HG02610 (cell line): Measurements from ENCODE around the gene EPHB1.

Experiments used
- ATAC-seq: cut with Tn5 transposase; IDR thresholded peaks from one replicate; pipeline ENCODE4 v1.9.1; 2021; ENCODE audit warnings: mild to moderate bottlenecking, moderate library complexity; ENCODE audit not compliant: unreplicated experiment

EPHB1 gene

GRCh38 chr3:134840459-134840858 lies 45.4 kb downstream of the EPHB1 start:
- no peak for ATAC-seq

- no peak for ATAC-seq
Measured at GRCh38 chr3:134846084-134846483, 51.0 kb downstream of the EPHB1 start.

DNA sequence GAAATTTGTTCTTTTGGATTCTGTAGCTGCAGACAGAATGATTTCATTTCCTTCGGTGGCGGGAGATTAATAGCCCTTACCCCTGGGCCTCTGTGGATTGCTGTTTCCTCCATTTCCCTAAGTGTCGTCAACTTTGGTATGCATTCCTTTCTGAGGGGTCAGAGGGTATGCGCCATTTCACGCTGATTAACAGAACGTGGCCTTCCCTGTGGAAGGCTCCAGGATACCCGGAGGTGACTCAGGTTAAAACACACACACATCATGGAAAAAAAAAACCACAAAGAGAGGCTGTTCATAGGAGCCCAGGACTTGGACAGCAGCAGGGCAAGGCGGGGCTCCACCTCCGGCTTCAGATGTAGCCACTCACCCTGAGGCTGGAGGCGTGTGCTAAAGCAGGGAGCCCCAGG lies 51.9 kb downstream of the EPHB1 start:
- ATAC-seq = no peak

DNA sequence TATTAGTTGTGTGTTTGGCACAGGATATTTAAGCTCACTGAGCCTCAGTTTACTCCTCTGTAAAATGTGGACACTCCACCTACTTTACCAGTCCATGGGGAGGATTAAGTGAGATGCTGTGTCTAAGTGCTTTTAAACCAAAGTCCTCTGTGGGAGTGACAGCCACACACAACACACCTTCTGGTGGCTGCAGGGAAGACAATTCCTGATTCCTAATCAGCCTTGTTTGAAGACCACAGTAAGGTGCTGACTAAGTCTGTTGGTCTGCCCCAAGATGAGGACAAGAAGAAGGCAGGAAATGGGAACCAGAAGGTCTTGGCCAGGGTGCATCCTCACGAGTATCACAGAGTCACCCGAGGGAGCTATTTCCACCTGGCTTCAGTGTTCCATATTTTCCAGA lies 52.3 kb downstream of the EPHB1 start:
- no peak for ATAC-seq

- ATAC-seq = no peak
Measured at GRCh38 chr3:134849561-134849960, 54.5 kb downstream of the EPHB1 start.

DNA sequence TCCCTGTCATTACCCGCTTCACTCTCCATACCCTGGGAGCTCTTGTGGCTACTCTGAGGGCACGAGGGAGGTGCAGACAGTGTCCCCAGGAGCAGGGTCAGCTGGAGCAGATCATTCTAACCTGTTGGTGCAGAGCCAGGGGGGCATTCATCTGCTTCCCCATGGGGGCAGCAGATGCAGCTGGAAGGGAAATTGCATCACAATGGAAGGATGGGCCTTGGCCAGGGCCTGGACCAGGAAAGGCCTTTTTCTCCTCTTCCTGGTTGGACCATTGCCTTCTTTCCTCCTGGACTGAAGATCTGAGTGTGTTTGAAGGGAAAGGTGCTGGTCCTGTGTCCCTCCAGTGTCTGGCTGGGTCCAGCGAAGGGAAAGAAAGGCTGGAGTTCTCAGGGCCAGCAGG lies 55.7 kb downstream of the EPHB1 start:
- ATAC-seq = no peak

DNA sequence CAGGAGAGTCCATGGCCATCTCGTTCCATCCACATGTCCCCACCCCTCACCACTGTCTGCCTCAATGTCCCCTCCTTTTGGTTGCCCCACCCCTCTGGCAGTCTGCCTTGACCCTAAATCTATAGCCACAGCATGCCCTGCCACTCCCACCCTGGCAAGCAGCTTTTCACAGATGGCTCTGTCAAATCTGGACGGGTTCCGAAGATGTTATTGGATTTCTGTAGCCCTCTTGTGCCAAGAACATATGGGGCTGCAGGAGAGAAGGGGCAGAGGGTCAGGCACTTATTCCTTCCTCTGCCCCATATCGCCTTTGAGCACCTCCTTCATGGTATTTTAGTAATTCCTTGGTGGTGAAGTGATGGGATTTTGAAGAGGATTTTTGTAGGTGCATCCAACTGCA lies 57.1 kb downstream of the EPHB1 start:
- no peak for ATAC-seq

DNA sequence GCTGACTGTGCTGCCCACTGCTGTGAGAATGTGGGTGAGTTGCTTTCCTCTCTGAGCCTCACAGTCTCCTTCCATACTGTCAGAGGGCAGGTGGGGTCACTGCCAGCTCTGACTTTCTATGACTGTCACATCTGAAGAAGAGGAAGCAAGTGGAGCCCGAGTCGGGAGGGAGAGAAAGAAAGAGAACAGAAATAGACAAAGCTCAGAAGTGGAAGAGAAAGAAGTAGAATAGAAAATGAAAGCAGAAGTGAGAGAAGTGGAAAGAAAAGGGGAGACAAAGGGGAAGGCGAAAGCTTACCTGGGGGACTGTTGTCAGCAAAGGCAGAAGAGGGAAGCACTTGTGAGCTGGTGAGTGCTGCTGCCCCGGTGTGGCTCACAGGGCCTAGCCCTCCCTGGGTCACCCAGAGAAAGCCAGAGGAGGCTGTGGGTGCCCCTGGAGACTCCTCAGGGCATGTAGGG lies 57.9 kb downstream of the EPHB1 start:
- peak; percentile 97 for ATAC-seq

GRCh38 chr3:134854254-134854653 lies 59.2 kb downstream of the EPHB1 start:
- no peak for ATAC-seq

DNA sequence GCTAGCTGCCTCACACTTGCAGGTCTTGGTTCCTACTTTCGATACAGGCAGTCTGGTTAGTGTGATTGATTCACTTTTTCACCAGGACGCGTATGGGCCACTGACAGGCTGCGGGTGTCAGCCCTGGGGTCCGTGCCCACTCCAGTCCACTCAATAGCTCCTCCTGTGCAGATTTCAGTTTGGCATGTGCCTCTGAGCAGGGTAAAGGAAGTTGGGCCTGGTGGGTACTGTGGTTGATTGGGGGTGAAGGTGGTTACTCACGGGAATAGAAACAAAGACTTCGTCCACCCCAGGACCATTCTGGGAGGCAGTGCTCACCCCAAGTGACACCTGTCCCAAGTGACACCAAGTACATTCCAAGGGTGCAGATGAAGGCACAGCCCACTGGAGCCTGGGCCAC lies 62.3 kb downstream of the EPHB1 start:
- no peak for ATAC-seq

GRCh38 chr3:134857776-134858362 lies 62.8 kb downstream of the EPHB1 start:
- no peak for ATAC-seq

GRCh38 chr3:134858441-134859035 lies 63.5 kb downstream of the EPHB1 start:
- no peak for ATAC-seq

- ATAC-seq = no peak
Measured at GRCh38 chr3:134859341-134859740, 64.3 kb downstream of the EPHB1 start.

GRCh38 chr3:134860141-134860540 lies 65.1 kb downstream of the EPHB1 start:
- no peak for ATAC-seq

DNA sequence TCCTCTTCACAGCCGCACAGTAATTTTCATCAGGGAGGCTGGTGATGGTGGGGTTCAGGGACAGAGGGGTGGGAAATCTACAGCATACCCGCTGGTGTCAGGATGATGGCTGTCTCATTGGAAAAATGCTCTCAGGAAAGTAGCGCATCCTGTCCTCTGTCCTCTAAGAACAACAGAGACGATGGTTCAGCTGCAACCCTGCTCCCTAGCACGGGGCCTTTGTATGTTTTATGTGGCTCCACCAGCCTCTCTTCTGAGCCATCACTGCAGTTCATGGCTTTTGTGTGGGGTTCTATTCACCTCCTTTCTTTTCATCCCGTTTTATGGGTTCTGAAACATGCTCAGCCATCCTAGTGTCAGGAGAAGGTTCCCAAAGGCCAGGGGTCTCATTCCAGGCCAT lies 68.9 kb downstream of the EPHB1 start:
- ATAC-seq = no peak

DNA sequence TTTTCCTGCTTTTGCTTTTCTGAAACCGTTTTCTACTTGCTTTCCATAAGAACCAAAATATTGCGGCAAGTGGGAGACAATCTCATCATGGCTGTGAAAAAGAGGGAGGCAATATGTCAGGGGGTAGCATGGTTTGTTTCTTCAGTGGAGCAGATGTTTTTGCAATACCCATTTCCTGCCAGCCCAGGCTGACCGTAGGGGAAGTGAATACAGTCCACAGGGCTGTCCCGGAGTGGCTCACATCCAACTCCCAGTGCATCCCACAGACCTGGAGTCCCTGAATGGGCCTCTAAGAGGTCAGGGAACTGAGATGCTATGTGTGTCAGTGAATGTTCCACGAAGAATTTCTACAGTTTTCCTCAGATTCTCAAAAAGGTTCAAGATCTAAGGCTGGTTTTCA lies 69.6 kb downstream of the EPHB1 start:
- ATAC-seq = no peak

DNA sequence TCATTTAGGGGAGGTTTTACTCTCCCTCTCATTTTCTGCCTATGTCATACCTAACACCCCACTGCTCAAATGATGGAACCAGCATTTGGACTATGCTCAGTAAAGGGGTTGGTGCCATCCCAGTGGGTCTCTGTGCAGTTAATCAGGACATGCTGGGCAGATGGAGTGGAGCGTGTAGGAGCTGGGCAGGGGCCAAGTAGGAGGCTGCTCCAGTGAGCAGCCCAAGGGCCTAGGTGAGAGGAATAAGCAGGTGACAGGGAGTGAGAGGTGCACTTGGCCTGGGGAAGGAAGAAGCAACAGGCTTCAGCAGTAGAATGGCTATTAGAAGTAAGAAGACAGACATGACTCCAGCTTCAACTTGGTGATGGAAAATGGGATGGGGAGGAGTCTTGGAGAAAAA lies 72.2 kb downstream of the EPHB1 start:
- ATAC-seq = no peak

DNA sequence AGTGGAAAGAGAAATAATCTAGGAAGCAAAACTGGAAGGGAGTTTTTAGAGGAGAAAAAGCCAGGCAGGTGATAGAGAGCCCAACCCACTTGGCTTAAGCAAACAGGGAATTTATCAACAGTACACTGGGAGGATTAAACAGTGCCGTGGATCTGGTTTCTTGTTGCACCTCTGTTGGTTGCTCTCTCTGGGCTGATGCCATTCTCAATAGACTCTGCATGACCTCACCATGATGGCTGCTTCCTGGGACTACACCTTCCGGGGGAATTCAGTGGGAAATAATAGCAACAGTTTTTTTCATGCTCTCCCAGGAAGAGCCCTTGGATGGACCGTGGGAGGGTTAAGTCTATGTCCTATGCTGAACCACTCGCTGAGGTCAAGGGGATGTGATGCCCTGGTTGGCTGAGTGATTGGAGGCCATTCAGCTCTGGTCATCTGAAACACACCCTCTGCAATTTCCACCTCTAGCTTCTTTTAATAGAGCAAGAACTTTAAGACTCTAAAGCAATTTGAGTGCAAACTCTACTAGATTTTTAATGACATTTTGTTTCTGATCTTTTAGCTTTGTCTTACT lies 74.2 kb downstream of the EPHB1 start:
- ATAC-seq = no peak

DNA sequence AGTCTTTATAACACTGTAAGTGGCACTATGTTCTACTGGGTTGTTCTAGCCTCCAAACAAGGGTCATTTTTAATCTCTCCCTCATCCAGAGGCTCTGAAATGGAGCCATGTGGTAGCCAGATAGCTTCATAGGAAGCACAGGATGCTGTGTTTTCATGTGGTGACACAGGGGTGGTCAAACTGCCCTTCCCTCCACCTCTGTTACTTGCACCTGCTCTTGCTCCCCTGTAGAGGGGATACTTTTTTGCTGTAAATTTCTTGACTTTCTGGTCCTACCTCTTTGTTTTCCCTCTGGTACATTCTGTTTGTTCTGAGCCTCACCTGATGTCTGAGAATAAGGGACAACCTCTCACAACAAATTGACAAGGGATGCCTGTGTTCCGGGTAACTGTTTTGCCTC lies 76.8 kb downstream of the EPHB1 start:
- ATAC-seq = no peak

DNA sequence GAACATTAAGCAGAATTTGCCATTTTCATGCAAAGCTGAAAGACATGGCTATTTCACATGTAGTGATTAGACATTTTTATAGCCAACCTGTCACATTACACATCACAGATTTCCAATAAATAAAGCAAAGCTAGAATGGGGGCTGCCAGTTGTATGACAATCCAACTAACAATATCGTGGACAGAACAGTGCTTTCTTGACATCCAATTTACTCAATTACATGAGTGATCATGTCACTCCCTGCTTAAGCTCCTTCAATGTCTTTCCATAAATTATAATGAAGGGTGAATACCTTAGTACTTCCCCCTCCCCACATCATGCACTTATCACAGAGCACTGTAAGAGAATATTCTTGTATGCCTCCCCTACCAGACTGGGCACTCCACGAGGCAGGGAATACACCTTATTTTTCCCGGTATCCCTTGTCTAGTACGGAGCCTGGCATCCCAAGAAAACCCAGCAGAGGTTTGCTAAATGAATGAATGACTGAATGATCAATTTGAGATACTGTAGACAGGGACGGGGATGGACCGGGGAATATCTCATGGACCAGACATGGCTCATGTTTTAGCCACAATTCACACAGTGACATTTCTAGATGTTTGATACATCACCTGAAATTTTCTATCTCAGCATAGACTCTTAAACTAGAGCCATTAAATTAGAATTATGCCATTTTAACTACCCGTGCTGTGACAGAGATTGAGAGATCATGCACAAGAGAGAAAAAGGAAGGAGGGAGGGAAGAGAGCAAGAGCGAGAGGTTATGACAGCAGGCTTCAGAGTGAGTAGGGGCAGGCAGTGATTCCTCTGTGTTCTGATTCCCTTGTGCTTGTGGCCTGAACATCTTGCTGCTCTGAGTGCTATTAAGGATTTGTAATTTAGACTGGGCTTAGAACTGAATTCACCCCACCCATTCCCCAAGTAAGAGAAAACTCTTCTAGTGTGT lies 77.7 kb downstream of the EPHB1 start:
- ATAC-seq = no peak

- no peak for ATAC-seq
Measured at GRCh38 chr3:134873789-134874188, 78.7 kb downstream of the EPHB1 start.
